GM21515 (cell line): ENCODE data around the gene TENM4.

Experiments
- ATAC-seq: cut with Tn5 transposase; IDR thresholded peaks from one replicate; pipeline ENCODE4 v1.9.1; 2021; ENCODE audit not compliant: unreplicated experiment

The TENM4 gene

DNA sequence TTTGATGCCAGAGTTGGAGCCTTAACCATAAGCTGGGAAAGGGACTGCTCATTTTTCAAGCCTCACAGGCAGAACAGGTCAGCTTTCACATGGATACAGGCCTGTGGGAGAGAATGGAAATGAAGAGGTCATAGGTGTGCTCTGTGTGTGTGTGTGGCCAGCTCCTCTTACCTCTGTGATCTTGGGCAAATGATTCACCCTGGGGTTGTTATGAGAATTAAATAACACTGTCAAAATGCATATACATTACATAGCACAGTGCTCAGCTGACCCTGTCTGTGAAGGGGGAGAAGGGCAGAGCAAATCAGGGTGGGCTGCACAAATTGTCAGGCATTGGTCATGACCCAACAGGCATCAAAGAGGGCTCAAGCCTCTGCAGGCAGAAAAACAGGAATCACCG lies 372.5 kb downstream of the TENM4 start:
- no peak for ATAC-seq

DNA sequence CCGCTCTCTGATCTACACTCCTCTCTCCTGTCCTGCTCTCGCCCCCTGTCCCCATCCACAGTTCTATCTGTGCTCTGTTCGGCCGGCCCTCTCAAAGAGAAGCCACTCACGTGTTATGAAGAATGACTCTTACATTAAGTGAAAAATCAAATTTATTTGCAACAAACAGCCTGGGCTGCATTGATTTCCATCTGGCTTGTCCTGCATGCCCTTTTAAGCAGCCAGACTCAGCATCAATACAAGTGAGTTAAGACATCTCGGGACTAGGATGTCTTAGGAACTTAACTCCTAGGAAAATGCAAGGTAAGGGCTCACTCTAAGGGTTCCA lies 373.5 kb downstream of the TENM4 start:
- ATAC-seq = no peak

DNA sequence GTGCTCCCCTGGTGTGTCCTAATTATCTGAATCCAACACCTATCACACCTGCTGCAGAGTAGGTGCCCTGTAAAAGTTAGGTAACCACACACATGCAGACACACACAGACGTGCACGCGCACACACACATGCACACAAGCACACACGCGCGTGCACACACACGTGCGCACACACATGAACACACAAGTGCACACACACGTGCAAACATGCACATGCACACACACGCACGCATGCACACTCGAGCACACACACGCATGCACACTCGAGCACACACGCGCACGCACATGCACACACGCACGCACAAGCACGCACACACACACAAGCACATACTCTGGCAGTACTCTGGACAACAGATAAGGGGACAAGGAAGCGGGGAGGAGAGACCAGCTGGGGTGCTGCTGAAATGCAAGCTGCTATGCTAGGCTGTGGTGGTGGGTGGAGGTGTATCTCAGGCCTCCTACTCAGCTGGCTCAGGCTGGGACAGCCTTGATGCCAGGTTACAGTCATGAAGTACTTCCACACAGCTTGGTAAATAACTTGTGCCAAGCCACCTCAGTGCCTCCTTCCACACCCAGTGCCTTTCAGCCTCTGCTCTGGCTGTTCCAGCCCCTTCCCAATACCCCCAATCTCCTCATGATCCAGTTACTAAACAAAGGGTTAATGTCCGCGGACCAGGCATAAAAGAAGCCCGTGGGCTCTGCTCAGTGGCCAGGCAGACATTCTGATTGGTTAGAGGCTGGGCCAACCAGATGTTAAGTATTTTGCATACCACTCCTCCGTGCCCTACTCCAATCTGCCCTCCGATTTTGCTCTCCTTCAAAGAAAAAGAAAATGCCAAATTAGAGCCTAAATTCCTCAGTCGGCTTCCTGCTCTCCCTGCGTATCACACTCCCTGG lies 374.1 kb downstream of the TENM4 start:
- no peak for ATAC-seq

DNA sequence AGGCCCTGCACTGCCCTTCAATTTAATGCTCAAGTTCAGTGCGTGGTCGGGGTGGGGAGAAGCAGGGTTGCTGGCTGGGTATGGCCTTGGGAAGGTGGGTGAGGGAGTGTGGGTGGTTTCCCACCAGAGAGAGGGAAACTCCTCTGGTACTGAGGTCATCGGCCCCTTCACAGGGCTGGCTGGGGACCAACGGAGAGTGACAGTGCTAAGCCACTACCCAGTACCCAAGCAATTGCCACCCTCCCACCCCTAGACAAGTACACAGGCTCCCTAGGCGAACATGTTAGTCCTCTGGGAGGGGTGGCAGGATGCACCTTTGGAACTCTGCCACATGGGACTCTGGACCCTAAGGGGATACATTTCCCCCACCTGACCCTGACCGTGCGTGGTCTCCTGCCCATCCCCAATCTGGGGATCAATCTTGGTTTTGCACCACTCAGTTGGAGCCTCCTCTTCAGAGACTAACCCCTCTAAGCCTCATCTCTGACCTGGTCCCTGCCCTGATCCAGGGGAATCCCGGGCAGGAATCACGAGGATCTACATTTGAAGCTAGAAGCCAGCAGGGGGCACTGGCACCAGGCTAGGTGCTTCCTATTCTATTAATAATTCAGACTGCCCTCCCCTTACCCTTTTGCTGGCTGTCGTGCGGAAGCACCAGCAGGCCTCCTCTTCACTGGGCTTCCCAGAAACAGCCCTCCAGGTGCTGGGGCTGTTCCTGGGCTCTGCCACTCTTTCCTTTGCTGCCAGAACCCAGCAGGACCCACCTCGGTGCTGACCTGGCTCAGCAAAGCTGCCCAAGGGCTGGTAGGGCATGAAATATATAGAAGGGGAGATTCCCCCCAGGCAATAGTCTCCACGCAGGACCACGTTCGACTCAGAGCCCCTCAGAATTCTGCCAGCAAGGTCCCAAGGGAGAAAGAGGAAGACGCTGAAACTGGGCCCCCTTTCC lies 377.7 kb downstream of the TENM4 start:
- ATAC-seq = no peak

GRCh38 chr11:79060081-79060953 lies 380.5 kb downstream of the TENM4 start:
- ATAC-seq = no peak

DNA sequence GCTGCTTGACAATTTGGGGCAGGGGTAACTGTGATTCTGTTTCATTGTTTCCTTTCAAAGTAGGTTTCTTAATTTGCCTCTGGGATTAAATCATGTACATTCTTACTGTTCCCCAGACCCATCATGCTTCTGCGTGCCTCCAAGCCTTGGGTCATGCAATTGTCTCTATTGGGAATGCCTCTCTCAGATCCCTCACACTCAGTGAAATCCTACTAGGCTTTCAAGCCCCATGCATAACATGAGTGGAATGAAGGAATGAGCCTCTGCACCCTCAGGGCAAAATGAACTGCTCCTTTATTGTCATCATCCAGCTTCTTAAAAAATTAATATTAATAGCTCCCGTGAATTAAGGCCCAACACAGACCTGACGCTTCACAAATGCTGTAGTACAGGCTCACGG lies 381.7 kb downstream of the TENM4 start:
- no peak for ATAC-seq

GRCh38 chr11:79055856-79056631 lies 384.8 kb downstream of the TENM4 start:
- no peak for ATAC-seq

GRCh38 chr11:79054636-79055035 lies 386.2 kb downstream of the TENM4 start:
- no peak for ATAC-seq

- no peak for ATAC-seq
Measured at GRCh38 chr11:79052544-79052943, 388.3 kb downstream of the TENM4 start.

DNA sequence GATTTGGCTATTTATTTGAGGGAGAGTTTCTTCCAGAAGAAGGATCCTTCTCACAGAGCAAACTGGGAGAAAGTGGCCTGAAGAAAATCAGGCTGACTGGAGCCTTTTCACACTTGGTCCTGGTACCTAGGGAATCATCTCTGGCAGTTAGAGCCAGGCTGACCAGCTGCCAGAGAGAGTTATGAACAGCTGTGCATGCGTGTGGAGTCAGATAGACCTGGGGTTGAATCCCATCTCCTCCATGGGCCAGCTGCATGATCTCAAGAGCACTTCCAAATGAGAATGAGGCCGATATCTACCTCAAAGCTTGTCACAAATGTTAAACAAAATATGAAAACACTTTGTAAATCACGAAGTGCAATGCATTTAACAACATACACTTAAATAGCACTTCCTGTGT lies 390.0 kb downstream of the TENM4 start:
- no peak for ATAC-seq

DNA sequence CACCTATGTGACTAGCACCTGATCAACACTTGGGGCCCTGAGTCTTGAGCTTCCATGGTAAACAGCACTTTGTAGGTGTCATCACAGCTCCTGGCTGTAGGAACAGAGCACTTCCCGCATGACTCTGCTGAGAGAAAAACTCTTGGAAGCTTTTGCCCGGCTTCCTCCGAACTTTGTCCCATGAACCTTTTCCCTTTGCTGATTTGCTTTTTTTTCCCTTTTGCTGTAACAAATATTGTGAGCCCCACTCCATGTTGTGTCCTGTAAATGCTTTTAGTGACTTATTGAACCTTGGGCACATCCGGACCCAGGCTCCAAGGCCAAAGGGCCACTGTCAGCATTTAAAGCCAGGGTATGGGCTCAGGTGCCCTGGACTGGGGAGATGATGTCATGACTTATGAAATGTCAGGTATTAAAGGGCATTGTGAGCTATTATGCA lies 391.1 kb downstream of the TENM4 start:
- ATAC-seq = no peak

- ATAC-seq = no peak
Measured at GRCh38 chr11:79047980-79048379, 392.9 kb downstream of the TENM4 start.

DNA sequence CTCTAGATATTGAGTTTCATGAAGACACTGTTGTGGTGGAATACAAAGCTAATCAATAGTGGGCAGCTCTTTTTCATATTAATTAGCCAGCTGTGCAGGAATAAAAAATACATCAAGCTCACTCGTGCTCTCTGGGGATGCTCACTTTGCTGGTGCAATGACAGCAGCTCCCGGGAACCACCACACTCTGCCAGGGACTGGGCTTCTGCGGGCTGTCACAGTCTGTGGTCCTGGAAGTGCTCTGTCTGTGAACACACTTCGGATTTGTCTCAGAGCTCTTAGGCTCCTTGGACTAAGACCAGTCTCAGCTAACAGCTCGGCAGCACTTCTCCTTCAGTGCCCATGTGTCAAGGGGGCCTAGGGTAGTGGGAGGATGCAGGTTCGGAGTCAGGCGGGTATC lies 393.5 kb downstream of the TENM4 start:
- ATAC-seq = no peak

DNA sequence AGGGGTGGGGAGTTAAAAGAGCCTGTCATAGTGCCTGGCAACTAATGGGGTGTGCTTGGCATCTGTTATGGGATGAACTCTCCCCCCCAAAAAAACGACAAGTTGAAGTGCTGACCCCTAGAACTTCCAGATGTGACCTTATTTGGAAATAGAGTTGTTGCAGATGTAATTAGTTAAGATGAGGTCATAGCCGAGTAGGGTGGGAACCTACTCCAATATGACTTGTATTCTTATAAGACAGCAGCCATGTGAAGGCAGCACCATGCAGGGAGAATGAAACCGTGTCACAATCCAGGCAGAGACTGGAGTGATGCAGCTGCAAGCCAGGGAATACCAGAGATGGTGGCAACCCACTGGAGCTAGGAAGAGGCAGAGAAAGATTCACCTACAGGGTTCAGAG lies 394.5 kb downstream of the TENM4 start:
- ATAC-seq = no peak

DNA sequence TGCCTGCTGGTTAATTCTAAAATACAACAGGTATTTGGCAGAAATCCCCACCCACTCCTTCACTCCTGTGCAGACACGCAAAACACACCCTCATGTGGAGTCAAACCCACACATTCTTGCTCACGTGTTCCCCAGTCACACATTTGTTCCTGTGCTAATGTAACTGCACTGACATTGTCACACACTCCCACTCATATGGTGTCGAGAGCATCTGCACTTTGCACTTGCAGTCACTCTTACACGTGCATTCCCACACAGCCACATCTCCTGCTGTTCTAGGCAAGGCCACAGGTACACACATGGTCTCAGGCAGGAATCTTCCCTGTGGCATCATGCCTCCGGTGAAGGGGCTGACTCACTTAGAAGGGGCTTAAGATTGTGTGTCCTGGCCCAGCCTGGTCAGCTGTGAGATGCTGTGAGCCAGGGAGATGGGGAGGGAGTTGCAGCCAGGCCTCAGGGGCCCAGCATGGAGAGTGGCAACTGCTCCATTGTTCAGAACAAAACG lies 395.0 kb downstream of the TENM4 start:
- no peak for ATAC-seq

DNA sequence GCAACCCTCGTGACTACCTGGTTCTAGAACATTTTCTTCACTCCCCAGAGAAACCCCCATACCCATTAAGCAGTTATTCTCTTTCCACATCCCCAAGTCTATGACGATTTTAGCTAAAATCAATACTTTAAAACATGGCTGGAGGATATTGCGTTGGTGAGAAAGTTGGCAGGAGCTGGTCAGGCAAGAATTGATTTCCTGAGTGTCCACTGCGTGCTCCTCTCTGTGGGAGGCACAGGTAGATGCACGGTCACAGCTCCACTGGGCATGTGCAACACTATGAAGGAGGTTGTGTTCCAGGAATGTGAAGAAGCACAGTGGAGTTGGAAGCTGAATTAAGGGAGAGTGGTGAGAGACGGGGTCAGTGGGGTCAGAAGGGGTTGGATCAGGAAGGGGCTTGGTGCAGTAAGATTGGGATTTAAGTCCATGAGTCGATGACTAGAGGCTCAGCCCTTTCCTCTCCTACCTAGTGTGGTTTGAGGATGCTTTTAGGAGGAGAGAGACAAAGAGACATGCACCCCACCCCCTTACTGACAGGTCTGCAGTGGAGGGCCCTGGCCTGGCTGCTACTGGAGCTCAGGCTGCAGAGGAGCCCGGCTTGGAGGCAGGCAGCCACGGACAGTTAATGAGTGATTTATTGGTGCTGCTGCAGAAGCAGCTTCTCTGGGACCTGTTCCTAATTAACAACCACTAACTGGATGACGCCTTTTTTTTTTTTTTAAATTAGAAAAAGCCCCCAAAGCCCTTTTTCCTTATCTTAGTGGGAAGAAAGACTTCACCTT lies 395.6 kb downstream of the TENM4 start:
- no peak for ATAC-seq

DNA sequence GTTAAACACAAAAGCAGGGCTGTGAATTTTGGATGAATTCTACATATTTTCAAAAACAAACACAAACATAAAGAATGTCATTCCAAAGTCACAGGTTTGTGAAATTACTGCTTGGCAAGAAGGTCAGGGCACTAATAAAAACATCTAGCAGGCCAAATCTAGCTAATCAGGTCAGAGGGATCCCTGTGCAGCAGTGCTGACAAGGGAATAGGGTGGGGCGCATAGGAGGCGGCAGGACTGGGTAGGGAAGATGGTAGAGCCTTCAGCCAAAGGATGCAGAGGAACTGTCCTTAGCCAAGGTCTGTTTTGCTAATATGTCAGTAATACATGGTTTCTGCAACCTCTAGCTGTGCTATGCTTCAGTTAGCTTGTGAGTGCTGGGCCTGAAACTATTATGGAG lies 396.6 kb downstream of the TENM4 start:
- ATAC-seq = no peak

DNA sequence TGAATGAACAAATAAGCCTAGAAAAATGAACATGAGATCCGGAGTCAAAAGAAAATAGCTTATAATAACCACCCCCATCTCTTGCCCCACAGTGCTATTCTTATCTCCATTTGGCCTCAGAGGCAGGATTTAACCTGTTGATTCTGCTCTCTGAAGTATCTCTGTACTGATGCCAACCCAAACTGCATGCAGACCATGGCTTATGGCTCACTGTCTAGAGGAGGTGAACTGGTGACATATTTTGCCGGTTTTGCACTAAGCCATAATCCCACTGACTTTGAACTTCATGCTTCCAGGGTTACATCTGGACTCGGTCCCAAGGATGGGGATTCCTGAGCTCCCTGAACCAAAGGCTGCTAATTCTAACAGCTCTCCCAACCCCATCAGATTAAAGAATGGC lies 397.1 kb downstream of the TENM4 start:
- ATAC-seq = no peak

- ATAC-seq = no peak
Measured at GRCh38 chr11:79042824-79043223, 398.0 kb downstream of the TENM4 start.
